PFSK-1 (cell line): Measurements from ENCODE around the gene FUT8.

ENCODE experiments used
- FOXP2 ChIP-seq: optimal IDR thresholded peaks from 2 replicates; pipeline ENCODE3; 2011; ENCODE audit warnings: borderline replicate concordance, control low read depth, inconsistent platforms; ENCODE audit not compliant: insufficient read depth; ENCODE audit errors: extremely low read length, extremely low read depth
- POLR2AphosphoS5 ChIP-seq: IDR thresholded peaks from 2 replicates; pipeline ENCODE4 v1.6.1; 2012; ENCODE audit warnings: low read depth, mild to moderate bottlenecking, control low read depth, low read length, moderate library complexity
- REST ChIP-seq, 2 experiments: IDR thresholded peaks; 2 replicates each; pipeline versions ENCODE4 v1.6.1 to v1.8.0; 2011 to 2012; ENCODE audit warnings: low read depth in 2 of 2, low read length in 2 of 2, control low read depth in 1 of 2, inconsistent platforms in 1 of 2, mild to moderate bottlenecking in 1 of 2, moderate library complexity in 1 of 2; ENCODE audit not compliant: insufficient read depth in 1 of 2
- SIN3A ChIP-seq: IDR thresholded peaks from 2 replicates; pipeline ENCODE4 v1.6.1; 2012; ENCODE audit warnings: mild to moderate bottlenecking, low read length, moderate library complexity, borderline replicate concordance; ENCODE audit not compliant: insufficient read depth
- TAF1 ChIP-seq: IDR thresholded peaks from 2 replicates; pipeline ENCODE4 v1.6.1; 2012; ENCODE audit warnings: low read length, control low read depth, borderline replicate concordance; ENCODE audit not compliant: insufficient read depth

Gene FUT8

GRCh38 chr14:65685572-65685971 is 273.0 kb downstream of the FUT8 start:
- TF ChIP-seq POLR2AphosphoS5 (no peak), SIN3A (no peak), TAF1 (no peak), REST (IDR thresholded peaks at IDR 0.05; ENCODE audit: insufficient read depth in 1 of 2, low read depth in 2 of 2, low read length in 2 of 2) (no peak), FOXP2 (no peak)

- TF ChIP-seq FOXP2 (no peak), REST (IDR thresholded peaks at IDR 0.05; ENCODE audit: insufficient read depth in 1 of 2, low read depth in 2 of 2, low read length in 2 of 2) (no peak), TAF1 (no peak), POLR2AphosphoS5 (no peak), SIN3A (no peak)
Observed at GRCh38 chr14:65686761-65687160, 274.2 kb downstream of the FUT8 start.

GRCh38 chr14:65689070-65689469 is 276.5 kb downstream of the FUT8 start:
- TF ChIP-seq SIN3A (no peak), REST (IDR thresholded peaks at IDR 0.05; ENCODE audit: insufficient read depth in 1 of 2, low read depth in 2 of 2, low read length in 2 of 2) (no peak), POLR2AphosphoS5 (no peak), FOXP2 (no peak), TAF1 (no peak)

- no peak for TF ChIP-seq POLR2AphosphoS5
- no peak for TF ChIP-seq FOXP2
Observed at GRCh38 chr14:65696801-65697200, 284.3 kb downstream of the FUT8 start.

GRCh38 chr14:65703521-65703920 is 291.0 kb downstream of the FUT8 start:
- TF ChIP-seq TAF1, result no peak
- TF ChIP-seq FOXP2, result no peak
- TF ChIP-seq REST (IDR thresholded peaks at IDR 0.05; ENCODE audit: insufficient read depth in 1 of 2, low read depth in 2 of 2, low read length in 2 of 2), result no peak
- TF ChIP-seq SIN3A, result no peak
- TF ChIP-seq POLR2AphosphoS5, result no peak
